HG03442 (cell line): Measurements from ENCODE around the gene MCRIP2.
"Not testable (repeated sequence)": the region's sequence is repeated elsewhere in the genome, so short reads cannot be mapped to it uniquely, and the experiment has no call there.

ENCODE experiments used
- ATAC-seq: cut with Tn5 transposase; IDR thresholded peaks from one replicate; pipeline ENCODE4 v1.9.1; 2021; ENCODE audit warnings: mild to moderate bottlenecking, moderate library complexity; ENCODE audit not compliant: unreplicated experiment

The MCRIP2 gene, protein sequence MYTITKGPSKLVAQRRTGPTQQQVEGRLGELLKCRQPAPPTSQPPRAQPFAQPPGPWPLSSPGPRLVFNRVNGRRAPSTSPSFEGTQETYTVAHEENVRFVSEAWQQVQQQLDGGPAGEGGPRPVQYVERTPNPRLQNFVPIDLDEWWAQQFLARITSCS

DNA sequence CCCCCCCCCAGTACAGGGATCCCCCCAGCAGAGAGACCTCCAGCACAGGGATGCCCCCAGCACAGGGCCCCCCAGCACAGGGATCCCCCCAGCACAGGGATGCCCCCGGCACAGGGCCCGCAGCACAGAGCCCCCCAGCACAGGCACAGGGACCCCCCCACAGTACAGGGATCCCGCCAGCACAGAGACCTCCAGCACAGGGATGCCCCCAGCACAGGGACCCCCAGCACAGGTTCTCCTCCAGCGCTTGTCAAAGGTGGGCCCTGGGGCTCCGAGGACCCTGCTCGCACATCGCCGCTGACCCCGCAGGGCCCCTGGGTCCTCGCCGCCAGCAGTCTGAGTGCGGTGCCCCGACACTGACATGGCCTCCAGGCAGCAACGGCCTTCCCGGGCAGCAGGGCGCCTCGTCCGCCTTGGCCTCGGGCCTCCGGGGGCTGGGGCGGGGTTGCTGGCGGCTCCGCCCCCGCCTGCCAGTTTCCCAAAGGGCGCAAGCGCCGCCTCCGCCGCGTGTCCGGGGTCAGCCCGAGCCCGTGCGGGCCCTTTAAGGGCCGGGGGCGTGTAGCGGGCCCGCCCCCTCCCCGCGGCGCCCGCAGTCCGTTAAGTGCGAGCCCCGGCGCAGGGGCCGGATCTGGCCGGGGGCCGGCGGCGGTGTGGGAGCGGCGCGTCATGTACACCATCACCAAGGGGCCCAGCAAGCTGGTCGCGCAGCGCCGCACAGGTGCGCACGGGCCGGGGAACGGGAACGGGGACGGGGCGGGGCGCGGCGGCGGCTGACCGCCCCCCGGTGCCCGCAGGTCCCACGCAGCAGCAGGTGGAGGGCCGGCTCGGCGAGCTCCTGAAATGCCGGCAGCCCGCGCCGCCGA is at the start of gene MCRIP2:
Gene MCRIP2 (plus strand): TSS at position 503 of the 863 bp plus-strand sequence. CDS start 164 bp downstream, at position 667.
- ATAC-seq: peak; percentile 43

DNA sequence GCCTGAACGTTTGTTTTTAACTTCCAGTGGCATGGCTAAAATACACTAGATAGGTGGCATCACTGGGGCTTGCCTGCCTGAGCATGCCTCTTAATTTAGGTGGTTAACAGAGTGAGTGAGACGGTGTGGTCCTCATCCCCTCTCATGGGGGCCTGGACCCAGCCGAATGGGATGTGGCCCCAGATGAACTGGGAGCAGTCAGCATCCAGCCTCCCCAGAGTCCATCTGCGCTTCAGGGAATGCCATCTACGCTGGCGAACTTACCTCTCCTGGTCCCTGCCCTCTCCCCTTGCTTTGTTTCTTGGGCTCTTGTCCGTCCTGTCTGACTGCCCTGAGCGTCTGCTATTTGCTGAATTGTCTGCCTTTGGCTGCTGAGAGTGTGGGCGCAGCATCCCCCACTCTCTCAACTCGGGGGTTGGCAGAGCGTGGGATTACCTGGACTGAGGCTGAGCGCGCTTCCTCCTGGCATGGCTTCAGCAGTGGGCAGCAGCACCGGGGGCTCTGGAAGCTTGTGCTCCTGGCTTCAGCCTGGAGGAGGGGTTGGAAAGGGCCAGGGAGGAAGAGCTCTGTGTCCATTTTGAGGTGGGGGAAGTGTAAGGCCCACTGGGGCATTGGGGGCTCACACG is 49.6 kb upstream of the MCRIP2 start:
- ATAC-seq: no peak

DNA sequence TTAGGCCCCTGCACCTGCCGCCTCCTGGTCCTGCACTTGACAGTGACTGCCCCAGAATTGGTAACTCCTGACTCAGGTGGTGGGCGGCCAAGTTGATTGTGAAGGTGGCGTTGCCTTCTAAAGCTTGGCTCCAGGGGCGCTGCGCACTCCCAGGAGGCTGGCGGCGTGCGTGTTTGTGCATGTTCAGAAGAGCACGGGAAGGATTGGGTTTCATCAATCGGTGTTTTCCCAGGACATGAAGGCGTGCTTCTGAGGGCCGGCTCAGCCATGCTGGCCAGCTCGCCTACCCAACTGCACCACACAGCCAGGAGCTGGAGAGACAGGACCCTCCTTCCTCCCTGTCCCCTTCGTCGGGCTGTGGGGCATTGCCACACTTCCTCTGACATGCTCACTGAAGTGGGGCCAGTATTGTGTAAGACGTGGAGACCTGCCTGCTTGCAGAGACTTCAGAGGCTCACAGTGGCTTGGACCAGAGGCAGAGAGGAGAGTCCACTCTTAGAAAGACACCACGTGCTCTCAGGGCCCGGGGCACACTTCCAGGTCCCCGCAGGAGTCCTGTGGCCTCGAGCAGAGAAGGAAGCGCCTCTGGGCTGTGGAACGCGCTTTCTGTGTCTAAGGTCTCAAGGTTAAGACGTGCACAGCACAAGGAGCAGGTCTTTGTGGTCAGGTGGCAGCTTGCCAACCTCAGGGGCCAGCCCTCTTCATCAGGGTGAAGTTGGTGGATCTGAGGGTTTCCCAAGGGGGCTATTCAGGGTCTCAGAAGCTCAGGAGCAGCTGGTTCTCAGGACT is 48.9 kb upstream of the MCRIP2 start:
- no peak for ATAC-seq

DNA sequence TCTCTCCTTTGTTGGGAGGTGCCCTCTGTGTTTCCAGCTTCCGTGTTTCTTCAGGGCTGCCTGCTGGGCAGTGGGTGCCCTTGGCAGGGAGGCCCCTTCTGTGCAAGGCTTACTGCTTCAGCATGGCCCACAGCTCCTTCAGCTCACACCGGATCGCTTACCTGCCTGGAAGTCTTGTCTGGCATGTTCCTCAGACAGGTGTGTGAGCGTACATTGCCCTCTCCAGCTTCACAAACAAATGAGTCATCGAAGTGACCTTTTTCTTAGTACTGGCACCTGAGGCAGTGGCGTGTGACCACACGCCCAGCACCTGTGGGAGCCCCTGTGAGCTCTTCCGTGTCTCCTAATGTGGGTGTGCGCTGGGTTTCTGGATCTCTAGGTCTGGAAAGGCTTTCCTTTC is 48.2 kb upstream of the MCRIP2 start:
- ATAC-seq: no peak

DNA sequence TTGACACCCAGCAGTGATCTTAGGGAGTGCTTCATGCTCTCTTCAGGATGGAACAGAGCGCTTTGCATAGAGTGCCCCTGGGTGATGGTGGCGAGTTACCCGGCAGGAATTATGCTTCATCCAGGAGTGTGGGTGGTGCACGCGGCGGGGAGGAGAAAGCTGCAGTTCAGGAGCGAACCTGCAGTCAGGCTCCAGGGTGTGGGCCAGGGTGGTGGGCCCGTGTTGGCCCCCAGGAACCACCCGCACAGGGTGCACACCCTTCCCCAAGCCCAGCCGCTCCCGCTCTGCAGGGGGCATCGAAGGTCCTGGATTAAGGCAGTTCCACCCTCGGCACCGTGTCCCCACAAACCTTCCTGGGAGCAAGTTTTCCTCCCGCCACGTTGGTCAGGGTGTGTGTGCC is 47.8 kb upstream of the MCRIP2 start:
- ATAC-seq: no peak

DNA sequence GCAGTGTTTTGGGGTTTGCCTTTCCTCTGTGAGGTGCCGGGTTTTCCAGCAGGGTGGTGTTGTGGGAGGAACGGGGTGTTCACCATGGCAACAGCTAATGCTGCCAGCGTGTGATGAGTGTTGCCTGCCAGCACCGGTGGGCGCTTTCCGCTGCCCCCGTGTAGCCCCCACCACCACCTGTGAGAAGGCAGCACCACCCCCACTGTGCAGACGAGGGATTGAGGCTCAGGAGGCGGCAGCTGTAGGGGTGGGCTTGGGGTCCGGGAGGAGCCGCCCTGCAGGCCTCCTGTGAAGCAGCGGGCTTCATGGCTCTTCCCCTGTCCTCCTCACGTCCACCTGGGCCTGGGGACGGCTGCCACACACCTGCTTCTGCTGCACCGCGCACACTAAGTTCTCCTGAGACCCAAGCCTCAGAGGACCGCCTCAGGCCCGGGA is 46.5 kb upstream of the MCRIP2 start:
- ATAC-seq: no peak

DNA sequence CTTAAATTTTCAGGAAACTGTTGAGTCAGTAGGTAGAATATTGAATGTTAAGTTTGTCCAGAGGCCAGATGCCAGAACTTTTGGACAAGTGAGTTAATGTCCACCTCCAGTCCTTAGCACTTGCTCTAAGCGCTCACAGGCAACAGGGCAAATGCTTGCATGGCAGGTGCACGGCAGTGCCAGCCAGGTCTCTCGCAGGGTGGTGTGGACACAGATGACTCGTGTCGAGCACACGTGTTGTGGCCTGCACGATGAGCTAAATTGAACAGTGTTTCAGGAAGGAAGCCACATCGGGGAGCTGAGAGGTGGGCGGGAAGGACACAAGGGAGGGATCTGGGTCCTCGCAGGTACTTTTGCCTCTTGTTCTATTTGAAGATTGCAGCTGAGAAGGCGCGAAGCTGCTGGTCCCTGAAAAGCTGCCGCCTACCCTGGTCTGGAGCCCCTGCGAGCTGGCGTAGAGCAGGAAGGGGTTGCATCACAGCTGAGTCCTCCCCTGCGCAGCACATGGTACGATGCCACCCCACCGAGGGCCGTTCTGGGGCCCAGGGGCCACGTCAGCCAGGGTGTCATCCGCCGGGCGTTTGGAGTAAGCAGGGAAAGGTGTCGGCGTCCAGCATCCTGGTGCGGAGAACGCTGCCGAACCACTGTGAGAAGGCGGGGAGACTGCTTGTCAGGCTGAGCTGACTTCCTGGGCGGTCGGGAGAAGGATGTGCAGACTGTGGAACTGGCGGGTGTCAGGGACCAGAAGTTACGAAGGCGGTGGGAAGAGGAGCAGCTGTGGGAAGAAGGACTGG is 45.5 kb upstream of the MCRIP2 start:
- ATAC-seq: no peak

DNA sequence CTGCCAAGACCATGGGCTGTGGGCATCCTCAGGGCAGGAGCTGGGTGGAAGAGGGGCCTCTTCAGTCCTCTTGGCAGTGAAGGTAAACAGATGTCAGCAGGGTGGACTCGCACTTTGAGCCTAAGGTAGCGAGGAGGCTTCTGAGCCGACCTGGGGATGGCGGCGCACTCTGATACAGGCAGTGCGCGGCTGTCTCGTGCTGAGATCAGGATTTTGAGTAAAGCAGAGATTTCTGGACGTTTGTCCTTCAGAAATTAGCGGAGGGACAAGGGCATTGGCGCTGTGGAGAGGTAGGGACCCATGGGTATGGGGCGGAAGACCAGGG is 44.9 kb upstream of the MCRIP2 start:
- ATAC-seq: no peak

DNA sequence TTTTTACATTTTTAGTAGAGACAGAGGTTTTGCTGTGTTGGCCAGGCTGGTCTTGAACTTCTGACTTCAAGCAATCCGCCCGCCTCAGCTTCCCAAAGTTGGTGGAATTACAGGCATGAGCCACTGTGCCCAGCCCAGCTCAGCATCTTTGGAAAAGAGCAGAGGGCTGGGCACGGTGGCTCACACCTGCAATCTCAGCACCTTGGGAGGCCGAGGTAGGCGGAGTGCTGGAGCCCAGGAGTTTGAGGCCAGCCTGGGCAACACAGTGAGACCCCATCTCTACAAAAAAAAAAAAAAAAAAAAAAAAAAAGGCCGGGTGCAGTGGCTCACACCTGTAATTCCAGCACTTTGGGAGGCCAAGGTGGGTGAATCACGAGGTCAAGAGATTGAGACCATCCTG is 44.0 kb upstream of the MCRIP2 start:
- not testable (repeated sequence) for ATAC-seq

DNA sequence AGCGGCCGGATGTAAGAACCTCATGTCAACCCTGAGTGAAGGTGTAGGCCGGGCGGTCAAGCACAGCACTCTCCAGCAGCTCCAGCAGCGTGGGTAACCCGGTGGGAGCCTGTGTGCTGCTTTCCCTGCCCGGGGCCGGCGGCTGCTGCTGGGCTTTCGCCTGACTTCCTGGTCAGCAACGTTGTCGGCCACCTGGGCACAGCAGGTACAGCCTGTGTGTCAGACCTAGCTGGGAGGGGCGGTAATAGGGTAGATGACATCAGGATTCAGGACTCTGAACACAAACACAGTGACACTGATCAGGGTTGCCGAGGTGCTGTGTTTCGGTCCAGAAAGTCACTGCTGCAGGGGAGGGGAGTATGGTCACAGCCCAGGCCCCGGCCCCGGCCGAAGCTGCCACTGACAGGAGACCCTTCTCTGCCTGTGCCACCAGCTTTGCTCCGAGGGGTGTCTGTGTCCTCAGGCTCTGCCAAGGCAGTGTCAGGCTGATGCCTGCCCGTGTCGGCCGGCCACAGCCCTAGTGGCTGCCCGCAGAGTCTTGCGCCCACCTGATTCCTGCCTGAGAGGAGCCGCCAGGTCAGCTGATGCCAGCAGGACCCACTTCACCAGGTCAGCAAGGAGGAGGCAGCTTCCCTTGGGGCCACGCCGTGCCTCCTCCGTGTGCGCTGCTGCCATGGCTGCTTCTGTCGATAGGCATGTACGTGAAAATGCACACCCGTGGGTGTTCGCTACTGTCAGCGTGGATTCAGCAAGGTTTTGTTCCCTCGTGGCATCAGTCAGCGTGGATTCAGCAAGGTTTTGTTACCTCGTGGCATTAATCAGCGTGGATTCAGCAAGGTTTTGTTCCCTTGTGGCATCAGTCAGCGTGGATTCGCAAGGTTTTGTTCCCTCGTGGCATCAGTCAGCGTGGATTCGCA is 42.5 kb upstream of the MCRIP2 start:
- ATAC-seq: no peak

DNA sequence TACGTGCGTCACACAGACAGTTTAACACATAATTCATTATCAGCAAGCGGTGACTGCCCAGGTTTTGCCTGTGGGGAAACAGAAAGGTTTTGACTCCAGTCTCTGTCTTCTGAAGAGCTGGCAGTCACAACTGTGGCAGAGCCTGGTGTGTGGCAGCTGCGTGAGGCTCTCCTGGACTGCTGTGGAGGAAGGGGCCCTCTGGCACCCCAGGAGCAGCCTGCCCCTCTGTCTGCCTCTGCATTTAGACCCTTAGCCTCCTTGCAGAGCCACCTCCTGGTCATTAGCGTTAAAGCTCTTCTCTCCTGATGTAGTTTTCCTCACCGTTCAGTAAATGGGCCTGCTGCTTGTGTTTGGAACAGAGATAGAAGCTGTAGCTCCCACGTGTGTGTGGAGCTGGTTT is 40.8 kb upstream of the MCRIP2 start:
- no peak for ATAC-seq

DNA sequence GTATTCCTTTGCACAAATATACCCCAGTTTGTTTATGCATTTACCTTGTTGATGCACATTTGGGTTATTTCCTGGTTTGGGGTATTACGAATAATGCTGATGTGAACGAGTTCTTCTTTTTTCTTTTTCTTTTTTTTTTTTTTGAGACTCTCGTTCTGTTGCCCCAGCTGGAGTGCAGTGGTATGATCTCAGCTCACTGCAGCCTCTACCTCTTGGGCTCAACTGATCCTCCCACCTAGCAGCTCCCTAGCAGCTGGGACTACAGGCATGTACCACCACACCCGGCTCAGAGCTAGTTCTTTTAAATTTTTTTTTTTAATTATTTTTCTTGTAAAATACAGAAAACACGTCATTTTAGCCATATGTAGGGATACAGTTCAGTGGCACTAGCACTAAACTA is 37.7 kb upstream of the MCRIP2 start:
- ATAC-seq: no peak

DNA sequence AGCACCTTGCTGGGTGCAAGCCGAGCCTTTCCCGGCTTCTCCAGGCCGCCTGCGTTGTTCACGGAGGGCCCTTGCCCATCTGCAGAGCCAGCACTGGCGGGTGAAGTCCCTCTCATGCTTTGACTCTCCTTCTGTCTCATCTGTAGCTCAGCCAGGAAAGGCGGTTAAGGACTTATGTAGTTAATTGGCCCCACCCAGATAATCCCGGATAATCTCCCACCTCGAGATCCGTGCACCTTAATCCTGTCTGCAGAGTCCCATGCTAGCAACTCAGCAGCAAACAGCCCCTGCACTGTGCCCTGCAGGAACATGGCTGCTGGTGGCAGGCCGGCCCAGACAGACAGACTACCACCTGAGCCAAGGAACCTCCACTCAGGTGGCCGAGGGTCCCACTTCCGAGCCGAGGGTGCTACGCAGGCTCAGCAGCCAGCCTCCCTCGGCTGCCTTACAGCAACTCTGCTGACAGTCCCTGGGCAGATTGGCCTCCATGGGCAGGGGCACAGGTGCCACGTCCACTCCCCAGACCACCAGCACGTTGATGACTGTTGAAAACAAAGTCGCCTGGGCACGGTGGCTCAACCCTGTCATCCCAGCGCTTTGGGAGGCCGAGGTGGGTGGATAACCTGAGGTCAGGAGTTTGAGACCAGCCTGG is 34.8 kb upstream of the MCRIP2 start:
- ATAC-seq: no peak

DNA sequence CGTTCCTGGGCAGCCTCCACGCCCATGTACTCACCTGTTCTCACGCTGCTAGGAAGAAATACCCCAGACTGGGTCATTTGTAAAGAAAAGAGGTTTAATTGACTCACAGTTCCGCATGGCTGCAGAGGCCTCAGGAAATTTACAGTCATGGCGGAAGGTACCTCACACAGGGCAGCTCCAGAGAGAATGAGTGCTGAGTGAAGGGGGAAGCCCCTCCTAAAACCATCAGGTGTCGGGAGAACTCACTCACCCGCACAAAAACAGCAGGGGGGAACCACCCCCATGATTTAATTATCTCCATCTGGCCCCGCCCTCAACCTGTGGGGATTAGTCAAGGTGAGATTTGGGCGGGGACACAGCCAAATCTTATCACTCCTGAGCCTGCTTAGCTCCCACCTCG is 33.6 kb upstream of the MCRIP2 start:
- ATAC-seq: no peak

DNA sequence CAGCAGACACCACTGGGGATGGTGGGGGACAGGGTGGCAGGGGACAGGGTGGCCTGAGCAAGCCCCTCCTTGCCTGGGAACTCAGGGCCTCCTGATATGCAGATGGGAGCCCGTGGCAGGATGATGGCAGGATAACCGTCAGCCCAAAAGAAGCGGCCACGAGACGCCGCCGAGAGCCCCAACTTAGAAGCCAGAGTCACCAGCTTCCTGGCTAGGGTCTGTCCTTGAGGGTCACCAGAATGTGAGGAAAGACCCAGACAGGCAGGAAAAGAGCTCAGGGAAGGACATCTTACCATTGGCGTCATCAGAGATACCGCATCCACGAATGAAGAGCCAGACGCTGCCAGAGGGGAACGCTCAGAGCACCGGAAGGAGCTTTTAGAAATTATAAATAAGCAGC is 32.3 kb upstream of the MCRIP2 start:
- ATAC-seq: no peak

DNA sequence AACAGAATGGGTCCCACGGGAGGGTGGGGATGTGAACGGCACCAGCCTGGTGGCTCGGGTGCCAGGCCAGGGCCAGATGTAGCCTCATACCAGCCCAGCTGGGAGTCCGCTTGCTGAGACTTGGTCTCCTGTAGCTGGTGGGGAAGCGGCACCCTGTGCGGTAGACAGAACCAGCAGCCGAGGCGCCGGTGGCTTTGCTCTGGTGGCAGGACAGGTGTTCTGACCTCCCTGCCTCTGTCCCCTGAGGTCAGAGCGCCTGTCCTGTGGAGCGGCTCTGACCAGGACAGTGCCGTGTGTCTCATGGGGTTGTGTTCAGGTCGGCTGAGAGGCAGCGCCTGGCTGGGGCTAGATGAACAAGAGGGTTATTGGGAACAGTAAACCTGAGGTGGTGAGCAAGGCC is 31.6 kb upstream of the MCRIP2 start:
- no peak for ATAC-seq

DNA sequence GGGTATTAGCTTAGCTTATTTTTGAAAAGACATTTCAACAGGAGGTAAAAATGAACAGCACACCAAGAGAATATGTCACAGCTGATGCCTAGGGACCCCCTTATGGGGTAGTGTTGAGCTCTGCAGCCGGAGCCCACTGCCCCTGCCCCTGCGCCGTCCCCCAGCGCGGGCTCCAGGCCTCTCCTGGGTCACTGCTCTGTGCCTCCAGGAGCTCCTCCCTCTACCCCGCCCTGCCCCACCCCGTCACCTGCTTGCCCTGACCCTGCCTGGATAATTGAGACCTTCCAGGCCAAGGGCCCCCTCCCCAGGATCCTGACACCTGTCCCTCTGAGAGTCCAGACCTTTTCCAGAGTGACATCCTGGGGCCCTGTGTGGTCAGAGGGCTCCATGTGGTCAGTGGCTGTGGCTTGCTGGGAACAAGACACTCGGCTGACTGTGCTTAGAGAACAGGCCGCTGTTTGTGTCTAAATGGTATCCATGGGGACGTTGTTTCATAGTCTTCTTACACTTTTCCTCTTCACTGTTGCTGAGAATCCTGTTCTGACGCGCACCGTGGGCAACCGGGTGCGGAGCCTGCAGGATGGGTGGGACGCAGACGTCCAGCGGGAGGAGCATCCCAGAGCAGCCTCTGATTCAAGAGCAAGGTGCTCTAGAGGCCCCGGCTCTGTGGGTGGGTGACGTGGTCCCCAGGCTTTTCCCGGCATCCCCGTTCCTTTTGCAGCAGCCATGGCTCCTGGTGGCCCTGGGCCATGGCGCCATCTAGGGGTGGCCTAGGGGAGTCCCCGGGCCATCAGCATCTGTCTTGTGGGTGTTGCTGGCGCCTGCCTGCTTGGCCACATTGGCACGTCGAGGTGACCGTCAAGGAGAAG is 30.9 kb upstream of the MCRIP2 start:
- ATAC-seq: no peak

DNA sequence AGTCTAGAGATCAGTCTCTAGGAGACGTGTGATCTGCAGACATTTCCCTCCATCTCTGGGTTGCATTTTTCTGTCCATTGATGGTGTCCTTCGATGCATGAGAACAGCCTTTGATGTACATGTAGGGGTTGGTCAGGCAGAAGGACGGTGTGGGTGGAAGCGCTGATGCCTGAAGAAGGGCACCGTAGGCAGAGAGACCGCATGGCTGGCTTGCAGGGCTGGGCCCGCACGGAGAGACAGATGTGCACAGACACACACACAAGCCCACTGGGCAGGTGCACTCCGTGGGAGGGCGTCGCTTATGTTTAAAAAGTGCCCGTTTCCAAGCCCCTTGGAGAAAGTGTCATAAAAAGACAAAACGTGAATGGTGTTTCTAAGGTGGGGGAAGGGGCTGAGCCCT is 26.5 kb upstream of the MCRIP2 start:
- no peak for ATAC-seq
